HG03280 (cell line): ENCODE measurements around the gene TMEM191C.
"Not testable (repeated sequence)": the region's sequence is repeated elsewhere in the genome, so short reads cannot be mapped to it uniquely, and the experiment has no call there.

ENCODE experiments used
- ATAC-seq: cut with Tn5 transposase; IDR thresholded peaks from one replicate; pipeline ENCODE4 v1.9.1; 2021; ENCODE audit warnings: mild to moderate bottlenecking, moderate library complexity; ENCODE audit not compliant: unreplicated experiment

Gene TMEM191C

GRCh38 chr22:21467337-21468193, at the start of gene TMEM191C:
Gene TMEM191C (plus strand): TSS chr22:21467387. CDS start chr22:21467460, 73 bp downstream.
- ATAC-seq: peak; percentile 4

DNA sequence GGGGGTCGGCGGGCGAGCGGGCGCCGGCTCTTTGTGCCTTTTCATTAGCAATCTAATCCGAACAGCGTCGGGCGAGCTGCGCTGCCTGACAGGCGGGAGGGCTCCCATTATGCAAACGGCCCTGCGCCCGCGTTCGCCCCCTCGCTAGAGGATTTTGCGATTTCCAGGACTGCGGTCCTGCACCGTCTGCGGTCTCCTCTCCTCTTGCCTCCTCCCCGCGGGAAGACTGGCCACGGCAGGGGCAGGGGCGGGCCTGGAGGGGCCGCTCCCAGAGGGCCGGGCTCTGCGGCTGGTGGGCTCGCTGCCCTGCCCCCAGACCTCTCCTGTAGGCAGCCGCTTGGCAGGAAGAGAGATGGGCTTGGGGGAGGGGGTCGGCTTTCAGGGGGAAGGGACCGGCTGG, 49.3 kb upstream of the TMEM191C start:
- ATAC-seq: peak; percentile 34

DNA sequence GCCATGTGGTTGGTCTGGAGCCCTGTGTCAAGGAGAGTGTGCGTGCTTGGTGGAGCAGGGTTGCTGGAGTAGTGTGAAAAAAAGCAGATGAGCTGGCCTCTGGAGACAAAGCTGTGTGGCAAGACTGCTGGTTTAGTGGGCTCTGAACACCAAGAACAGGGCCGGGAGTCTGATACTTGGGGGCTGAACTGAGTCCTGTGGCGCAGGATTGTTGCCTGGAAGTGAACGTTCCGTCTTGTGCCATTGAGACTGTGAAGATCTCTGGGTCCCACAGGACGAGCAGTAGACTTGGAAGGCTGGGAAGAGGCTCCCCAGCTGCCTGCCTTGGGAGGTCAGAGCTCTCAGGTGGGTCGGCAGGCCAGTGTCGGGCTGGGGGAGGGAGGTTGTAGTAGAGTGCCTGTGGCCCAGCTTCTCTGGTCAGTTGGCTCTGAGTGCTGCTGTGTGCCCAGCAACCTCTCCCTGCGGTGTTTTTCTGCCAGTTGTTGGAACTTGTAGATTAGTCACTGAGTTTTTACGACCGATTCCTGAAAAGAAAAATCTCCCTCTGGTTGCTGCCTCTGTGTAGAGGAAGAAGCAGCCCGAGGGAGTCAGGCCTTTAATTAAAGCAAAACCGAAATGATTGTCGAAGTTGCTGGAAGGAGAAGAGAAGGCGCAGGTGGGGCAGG, 48.1 kb upstream of the TMEM191C start:
- not testable (repeated sequence) for ATAC-seq

GRCh38 chr22:21420180-21420763, 46.9 kb upstream of the TMEM191C start:
- ATAC-seq: not testable (repeated sequence)

GRCh38 chr22:21424084-21424709, 43.0 kb upstream of the TMEM191C start:
- ATAC-seq: not testable (repeated sequence)

GRCh38 chr22:21434378-21435233, 32.6 kb upstream of the TMEM191C start:
- ATAC-seq: not testable (repeated sequence)

- ATAC-seq: not testable (repeated sequence)
These were observed 31.0 kb upstream of the TMEM191C start for GRCh38 chr22:21435998-21436810.

GRCh38 chr22:21438013-21438412, 29.2 kb upstream of the TMEM191C start:
- not testable (repeated sequence) for ATAC-seq

- not testable (repeated sequence) for ATAC-seq
These were observed 27.1 kb upstream of the TMEM191C start for GRCh38 chr22:21440018-21440636.

DNA sequence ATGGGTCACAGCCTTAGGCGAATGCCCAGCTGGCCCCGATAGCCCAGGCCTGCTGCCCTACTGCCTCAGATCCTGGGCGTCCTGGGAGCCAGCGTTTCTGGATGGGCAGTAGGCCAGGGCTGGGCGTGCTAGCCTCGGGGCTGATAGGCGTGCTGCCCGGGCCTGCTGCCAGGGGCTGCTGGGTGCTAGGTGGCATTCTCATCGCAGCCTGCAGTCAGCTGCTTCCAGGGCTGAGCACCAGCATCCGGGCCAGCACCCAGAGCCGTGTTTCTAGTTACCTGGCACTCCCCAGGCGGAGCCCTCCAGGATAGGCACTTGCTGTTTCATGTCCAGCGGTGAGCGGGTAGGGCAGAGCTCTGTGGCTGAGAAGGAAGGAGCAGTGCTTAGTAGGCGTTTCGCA, 26.5 kb upstream of the TMEM191C start:
- not testable (repeated sequence) for ATAC-seq

DNA sequence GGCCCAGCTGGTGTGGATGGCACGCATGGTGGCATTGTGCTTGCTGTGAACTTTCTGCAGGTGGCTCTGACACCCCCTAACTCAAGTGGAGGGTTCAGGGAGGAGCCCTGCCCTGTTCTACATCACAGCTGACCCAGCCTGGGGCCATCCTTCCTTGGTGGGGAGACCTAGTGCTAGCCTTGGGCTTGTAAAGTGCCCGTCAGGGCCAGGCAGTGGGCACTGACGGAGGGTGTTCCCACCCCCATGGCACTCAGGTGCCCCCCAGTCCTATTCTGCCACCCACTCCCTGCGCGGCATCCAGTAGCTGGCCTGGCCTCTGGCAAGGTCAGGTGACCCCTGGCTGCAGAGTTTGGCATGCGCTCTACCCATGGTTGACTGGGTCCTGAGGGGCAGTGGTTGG, 26.0 kb upstream of the TMEM191C start:
- not testable (repeated sequence) for ATAC-seq

GRCh38 chr22:21442123-21442522, 25.1 kb upstream of the TMEM191C start:
- not testable (repeated sequence) for ATAC-seq

DNA sequence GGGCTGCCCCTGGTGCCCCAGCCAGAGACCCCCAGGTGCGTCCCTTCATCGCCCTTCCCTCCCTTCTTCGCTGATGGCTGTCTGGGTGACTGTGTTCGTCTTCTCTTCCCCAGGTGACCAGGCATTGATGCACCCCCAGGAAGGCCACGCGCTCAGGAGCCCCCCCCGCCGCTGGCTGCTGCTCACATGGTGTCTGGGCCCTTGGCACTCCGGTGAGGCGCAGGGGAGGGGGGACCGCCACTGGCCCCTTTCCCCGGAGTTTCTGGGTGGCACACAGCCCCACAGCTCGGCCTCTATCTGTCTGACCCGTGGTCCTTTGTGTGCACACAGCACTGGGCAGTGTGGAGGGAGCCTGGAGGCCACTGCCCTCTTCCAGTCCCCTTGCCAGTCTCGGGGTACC, 24.5 kb upstream of the TMEM191C start:
- not testable (repeated sequence) for ATAC-seq

DNA sequence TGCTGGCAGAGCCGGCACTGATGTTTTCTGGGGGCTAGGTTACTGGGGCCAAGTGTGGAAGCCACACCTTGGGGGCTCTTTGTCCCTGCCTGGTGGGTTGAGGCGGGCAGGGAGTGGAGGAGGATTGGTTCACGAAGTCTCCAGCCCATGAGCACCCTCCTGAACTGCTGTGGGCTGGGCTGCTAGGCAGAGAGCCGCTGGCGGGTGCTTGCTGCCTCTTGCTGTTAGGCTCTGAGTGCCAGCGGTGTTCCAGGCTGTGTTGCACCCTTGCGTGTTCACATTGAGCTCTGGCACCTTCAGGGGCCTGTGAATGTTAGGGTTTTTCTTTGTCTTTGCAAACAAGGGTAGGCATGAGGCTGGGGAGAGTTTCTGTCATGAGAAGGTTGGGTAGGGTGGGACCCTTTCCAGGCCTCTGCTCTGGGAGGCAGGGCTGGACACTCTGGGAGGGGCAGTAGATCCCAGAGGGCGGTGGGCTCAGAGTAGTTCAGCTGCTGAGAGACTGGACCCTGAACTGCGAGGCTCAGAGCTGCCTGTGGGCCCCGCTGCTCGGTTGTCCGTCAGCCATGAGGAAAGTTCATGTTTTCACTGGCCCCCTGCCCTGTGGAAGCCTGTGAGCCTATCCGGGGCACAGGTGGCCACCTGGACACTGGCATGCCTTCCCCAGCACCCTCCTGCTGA, 24.0 kb upstream of the TMEM191C start:
- no peak for ATAC-seq

- ATAC-seq: no peak
These were observed 23.3 kb upstream of the TMEM191C start for GRCh38 chr22:21443735-21444421.

GRCh38 chr22:21444701-21445436, 22.3 kb upstream of the TMEM191C start:
- ATAC-seq: no peak
